GM12875 (cell line): ENCODE measurements around the gene CD300LF.

ENCODE experiments used
- H3K4me3 ChIP-seq: one replicate; pipeline ENCODE4 v1.5.1; 2011; ENCODE audit warnings: low read depth, low read length, control low read depth
- CTCF ChIP-seq: IDR thresholded peaks from 2 replicates; pipeline ENCODE4 v1.5.1; 2011; ENCODE audit warnings: low read depth, mild to moderate bottlenecking, control low read depth, inconsistent platforms, low read length, moderate library complexity, borderline replicate concordance; ENCODE audit not compliant: insufficient read depth

The CD300LF gene

GRCh38 chr17:74750327-74751069 is 37.8 kb upstream of the CD300LF start:
- peak overlapping the region; percentile 82 for H3K4me3 ChIP-seq
- TF ChIP-seq CTCF, result 0 out of 2 replicates have a peak, but pooled peaks have one; percentile 2

- H3K4me3 ChIP-seq, result peak overlapping the region; percentile 82
These were observed 37.3 kb upstream of the CD300LF start for GRCh38 chr17:74750039-74750326.

GRCh38 chr17:74749279-74750038 is 36.7 kb upstream of the CD300LF start:
- H3K4me3 ChIP-seq, result peak overlapping the region; percentile 82
- no peak for TF ChIP-seq CTCF

More at GRCh38 chr17:74750039-74750326, 37.3 kb upstream of the CD300LF start:
- TF ChIP-seq CTCF, result no peak

GRCh38 chr17:74748529-74749278 is 36.0 kb upstream of the CD300LF start, which contains the start of gene NHERF1:
Gene NHERF1 (plus strand): TSS chr17:74748628. CDS start chr17:74748847, 219 bp downstream.
- TF ChIP-seq CTCF, result 0 out of 2 replicates have a peak, but pooled peaks have one; percentile 27
- H3K4me3 ChIP-seq, result peak within 1 kb of the TSS; percentile 82

- 0 out of 2 replicates have a peak, but pooled peaks have one; percentile 2 for TF ChIP-seq CTCF
These were observed 35.5 kb upstream of the CD300LF start for GRCh38 chr17:74748279-74748528.

GRCh38 chr17:74746922-74747321 is 34.2 kb upstream of the CD300LF start:
- H3K4me3 ChIP-seq, result no peak overlapping the region
- TF ChIP-seq CTCF, result no peak

More at GRCh38 chr17:74748279-74748528, 35.5 kb upstream of the CD300LF start:
- peak overlapping the region; percentile 49 for H3K4me3 ChIP-seq
